DMS114 treated with DMSO at 0.1 percent for 48 hours (cell line): ENCODE measurements around the gene TRIM41.

Experiments used
- DNase-seq: peaks from one replicate; lab custom pipeline; 2025; ENCODE audit not compliant: unreplicated experiment; lab: John Stamatoyannopoulos, UW

TRIM41 gene

GRCh38 chr5:181231432-181231831 lies 8.4 kb downstream of the TRIM41 start:
- DNase-seq, result no peak

DNA sequence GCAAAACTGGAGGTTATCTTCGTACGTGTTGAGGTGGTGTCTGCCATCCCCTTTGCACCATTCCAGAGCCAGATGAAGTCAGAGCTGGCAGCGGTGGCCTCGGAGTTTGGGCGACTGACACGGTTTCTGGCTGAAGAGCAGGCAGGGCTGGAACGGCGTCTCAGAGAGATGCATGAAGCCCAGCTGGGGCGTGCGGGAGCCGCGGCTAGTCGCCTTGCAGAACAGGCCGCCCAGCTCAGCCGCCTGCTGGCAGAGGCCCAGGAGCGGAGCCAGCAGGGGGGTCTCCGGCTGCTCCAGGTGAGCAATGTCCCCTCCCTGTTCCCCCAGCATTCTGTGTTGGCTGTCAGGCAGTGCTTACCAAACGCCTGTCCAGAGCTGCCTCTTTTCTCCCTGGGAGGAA lies 9.5 kb downstream of the TRIM41 start:
- no peak for DNase-seq

GRCh38 chr5:181233088-181233800 lies 10.2 kb downstream of the TRIM41 start:
- no peak for DNase-seq

DNA sequence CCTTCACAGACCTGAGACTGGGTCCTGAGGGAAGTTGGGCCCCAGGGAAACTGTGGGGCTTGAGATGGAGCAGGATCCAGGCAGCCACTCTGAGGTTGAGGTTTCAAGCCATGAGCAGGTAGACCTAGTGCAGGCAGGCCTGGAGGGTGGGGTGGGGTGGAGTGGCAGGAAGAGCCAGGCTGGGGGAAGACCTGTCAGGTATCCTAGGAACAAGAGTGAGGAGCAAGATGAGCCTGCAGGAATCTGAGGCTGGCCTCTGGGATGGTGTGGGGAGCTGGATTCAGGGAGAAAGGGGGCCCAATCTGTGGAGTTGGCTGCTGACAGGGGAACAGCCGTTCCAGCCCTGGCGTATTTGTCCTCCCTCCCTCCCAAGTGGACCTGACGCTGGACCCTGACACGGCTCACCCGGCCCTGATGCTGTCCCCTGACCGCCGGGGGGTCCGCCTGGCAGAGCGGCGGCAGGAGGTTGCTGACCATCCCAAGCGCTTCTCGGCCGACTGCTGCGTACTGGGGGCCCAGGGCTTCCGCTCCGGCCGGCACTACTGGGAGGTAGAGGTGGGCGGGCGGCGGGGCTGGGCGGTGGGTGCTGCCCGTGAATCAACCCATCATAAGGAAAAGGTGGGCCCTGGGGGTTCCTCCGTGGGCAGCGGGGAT lies 10.8 kb downstream of the TRIM41 start:
- no peak for DNase-seq

DNA sequence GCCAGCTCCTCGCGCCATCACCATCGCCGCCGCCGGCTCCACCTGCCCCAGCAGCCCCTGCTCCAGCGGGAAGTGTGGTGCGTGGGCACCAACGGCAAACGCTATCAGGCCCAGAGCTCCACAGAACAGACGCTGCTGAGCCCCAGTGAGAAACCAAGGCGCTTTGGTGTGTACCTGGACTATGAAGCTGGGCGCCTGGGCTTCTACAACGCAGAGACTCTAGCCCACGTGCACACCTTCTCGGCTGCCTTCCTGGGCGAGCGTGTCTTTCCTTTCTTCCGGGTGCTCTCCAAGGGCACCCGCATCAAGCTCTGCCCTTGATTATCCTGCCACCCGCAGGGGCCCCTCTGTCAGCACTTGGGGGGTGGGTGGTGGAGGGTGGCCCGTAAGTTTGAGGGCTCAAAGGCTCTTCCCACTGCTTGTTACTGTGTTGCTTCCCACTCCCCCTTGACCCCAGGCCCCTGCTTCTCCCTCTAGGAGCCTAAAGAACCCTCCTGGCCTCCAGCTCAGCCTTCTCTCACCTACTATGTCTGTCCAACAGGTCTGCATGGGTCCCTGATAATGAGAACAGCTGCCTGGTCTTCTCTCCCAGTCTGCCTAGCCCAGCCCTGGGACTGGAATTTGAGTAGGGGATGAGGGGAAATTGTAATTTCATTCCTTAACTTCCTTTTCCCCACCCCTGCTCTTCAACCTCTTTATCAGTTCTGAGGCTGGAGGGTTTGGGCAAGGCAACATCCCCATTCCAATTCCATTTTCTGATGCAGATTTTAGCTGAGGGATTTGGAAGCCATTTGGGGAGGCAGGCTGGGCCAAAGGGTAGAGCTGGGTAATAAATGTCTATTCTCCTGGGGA lies 11.6 kb downstream of the TRIM41 start:
- DNase-seq, result no peak

DNA sequence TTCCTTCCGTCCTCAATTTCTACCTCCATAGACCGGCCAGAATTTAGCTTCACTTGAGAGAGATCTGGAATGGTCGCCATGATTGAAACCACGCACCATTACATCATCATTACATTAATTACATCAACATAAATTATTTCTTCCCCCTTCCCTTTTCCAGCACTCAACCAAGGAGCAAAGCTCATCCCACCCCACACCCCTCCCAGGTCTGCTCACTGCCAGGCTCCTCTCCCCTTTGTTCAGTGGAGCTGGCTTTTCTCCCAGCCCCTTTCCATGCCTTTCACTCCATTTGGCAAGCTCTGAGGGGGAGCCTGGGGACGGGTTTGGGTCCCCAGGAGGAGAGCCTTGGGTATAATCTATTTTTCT lies 12.2 kb downstream of the TRIM41 start:
- DNase-seq, result no peak

GRCh38 chr5:181235689-181236366 lies 12.7 kb downstream of the TRIM41 start:
- no peak for DNase-seq

DNA sequence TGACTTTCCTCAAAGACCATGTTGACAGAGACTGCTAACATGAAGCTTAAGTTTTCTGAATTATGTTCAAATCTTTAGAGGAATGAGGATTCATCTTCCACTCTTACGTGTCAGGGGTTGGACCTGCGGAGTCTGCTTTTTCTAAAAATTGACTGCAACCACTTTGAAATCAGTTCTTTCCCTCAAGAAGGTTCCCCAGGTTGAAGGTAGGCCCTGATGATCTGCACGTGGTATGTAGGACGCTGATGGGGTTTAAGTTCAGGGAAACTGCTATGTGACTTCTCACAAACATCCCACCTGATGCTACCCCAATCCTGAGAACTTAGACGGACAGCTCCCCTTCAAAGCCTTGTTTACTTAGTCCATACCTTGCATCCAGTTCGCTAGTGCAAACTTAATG lies 13.4 kb downstream of the TRIM41 start:
- DNase-seq, result no peak

- no peak for DNase-seq
Measured at GRCh38 chr5:181236954-181237641, 14.0 kb downstream of the TRIM41 start.

DNA sequence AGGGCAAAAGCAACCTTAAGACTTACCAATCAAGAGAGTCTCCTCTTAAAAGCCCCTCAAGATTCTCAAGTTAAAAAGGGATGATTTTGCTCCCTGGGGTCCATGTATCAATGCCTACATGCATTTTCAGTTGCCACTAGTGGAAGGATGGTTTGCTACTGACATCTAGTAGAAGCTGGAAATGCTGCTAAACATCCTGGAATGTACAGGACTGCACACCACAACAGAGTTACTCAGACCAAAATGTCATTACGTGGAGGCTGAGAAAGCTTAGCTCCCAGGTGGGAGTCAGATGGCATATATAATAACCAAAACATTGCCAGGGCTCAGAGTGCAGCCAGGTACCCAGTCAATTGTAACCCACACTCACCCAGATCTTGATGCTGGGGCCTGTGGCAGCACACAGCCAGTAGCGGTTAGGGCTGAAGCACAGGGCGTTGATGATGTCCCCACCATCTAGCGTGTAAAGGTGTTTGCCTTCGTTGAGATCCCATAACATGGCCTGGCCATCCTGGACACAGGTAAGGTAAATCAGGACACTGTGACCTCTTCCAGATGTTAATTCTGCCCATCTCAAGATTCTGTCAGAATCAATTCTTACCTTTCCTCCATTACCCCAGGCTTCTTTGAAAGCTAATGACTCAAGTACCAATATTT lies 14.8 kb downstream of the TRIM41 start:
- DNase-seq, result no peak

- no peak for DNase-seq
Measured at GRCh38 chr5:181239062-181239663, 16.1 kb downstream of the TRIM41 start.

DNA sequence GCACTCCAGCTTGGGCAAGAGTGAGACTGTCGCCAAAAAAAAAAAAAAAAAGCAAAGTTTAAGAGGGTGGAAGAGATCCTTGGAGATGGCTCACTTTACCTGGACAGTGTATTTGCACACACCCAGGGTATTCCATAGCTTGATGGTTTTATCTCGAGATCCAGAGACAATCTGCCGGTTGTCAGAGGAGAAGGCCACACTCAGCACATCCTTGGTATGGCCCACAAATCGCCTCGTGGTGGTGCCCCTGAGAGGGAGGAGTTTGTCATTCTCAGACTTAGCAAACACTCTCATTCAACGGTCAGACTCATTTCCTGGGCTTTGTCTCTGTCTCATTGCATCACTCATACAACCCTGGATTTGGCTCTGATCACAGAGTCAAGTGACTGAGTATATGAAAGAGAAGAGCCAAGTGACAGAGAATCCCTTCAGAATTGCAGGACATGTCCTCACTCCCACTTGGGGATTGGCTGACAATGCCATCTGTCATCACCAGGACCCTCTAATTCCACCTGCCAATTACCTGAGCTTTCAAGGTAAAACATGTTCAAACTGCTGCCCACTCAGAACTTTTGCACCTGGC lies 18.4 kb downstream of the TRIM41 start:
- no peak for DNase-seq

- DNase-seq, result no peak
Measured at GRCh38 chr5:181242031-181242451, 19.0 kb downstream of the TRIM41 start.

- no peak for DNase-seq
Measured at GRCh38 chr5:181243018-181243563, 20.0 kb downstream of the TRIM41 start.

DNA sequence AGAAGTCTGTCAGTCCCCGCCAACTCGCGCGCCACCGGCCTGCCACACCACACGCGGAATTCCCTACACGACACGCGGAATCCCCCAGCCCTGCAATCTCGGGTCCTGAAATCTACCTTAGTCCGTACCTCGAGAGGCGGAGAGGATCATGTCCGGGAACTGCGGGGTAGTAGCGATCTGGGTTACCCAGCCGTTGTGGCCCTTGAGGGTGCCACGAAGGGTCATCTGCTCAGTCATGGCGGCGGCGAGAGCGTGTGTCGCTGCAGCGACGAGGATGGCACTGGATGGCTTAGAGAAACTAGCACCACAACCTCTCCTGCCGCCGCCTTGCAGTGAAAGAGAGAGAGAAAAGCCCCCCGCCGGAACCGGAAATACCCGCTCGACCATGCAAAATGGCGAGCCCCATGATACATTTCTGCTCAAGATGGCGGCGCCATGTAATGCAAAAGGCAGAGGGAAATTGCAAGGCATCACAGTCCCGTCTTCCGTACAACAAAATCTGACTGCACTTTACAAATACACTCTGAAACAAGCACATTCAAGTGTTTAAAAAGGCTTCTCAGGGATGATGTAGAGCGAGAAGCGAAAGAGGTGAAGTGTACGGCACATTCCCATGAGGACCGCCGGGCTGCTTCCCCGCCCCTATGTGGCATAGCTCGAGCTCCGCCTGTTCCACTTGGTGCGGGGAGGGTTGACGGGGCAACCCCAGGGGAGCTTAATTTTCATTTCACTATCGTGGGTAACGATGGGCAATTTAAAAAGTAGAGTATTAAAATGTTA lies 20.7 kb downstream of the TRIM41 start, which contains the start of gene RACK1:
TSS of gene RACK1 (minus strand) at position 343 of the 780 bp plus-strand sequence. CDS start at position 237, 106 bp downstream.
- no peak for DNase-seq

DNA sequence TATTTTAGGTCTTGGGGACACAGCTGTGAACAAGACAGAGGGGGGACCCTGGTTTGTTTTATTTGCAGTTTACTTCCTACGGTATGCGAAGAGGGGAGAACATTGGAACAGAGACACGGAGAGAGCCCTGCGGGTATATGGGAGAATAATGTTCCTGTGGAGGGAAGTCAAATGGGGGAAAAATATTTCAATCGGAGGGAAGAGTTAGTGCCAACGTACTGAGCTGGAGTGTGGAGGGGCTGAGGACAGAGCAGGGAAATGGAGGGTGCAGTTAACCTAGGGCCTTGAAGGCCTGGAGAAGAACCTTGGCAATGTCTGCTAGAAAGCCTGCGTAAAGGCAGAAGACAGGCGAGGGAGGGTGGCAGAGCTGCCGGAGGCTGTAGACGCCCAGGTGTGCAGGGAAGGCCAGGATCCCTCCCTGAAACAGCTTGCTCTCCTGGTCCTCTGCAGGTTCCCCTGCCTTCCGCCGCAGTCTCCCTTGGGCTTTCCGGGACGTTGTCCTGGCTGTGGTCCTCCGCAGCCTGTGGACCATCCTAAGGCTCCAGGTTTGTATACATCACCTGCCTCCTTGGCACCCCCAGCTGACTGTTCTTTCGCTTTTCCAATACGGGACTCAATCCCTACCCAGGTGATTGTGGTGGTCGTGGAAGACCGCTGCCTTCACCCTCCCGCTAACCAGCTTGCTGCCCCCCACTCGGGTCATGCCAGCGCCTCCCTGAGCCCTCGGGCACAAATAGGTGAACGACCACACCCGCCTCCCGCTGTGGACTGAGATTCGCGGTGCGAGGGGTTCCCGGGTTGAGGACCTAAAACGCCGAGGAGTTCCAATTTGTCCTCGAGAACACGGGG lies 22.6 kb downstream of the TRIM41 start:
- DNase-seq, result no peak

- no peak for DNase-seq
Measured at GRCh38 chr5:181246276-181247049, 23.4 kb downstream of the TRIM41 start.
